GM19023 (cell line): ENCODE measurements around the gene INSIG2.

Experiments used
- ATAC-seq: cut with Tn5 transposase; IDR thresholded peaks from one replicate; pipeline ENCODE4 v1.9.1; 2021; ENCODE audit warnings: mild to moderate bottlenecking, moderate library complexity; ENCODE audit not compliant: unreplicated experiment

INSIG2 gene

GRCh38 chr2:118124288-118124891 lies 36.1 kb downstream of the INSIG2 start:
- ATAC-seq: no peak

DNA sequence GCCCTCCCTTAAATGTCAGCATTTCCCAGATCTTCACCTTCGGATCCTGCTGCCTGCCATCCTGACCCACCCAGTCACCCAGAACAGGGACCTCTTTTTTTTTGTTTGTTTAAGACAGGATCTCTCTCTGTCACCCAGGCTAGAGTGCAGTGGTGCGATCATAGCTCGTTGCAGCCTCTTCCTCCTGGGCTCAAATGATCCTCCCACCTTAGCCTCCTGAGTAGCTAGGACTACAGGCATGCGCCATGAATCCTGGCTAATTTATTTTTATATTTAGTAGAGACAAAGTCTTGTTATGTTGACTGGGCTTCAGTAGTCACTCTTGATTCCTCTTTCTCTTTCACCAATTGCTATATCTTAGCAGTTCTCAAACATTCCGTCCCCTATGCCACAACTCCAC lies 39.0 kb downstream of the INSIG2 start:
- ATAC-seq: no peak

DNA sequence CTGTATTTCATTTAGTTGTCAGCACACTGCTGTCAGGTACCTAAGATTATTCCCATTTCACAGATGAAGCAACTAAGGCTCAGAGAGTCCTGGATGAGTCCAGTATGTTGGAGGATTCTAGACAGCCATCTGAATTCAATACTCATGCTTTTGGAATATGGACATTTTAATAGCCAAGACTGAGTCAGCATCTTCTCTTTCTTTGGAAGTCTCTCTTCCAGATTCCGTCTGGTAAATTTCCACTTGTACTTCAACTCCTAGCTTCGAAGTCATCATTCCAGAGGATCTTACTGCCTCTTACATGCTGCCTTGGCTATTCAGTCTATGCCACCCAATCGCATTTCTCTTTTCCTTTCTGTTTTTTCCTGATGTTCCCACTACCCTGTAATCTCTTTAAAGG lies 40.6 kb downstream of the INSIG2 start:
- no peak for ATAC-seq

DNA sequence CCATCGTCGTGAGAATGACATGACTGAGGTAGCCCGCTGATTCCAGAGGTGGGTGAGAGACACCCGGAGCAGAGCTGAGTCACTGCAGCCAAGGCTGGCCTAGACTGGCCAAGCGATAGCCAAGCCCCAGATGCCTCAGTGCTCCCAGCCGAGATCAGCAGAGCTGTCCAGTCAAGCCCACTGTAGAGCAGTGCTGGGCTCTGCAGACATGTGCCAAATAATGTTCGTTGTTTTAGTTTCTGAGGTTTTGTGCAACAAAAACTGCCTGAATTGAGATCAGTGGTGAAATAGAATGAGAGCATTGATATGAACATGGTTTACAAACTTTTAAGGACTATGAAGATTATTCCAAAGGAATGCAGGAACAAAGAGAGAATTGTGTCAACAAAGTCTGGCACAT lies 42.1 kb downstream of the INSIG2 start:
- ATAC-seq: no peak

DNA sequence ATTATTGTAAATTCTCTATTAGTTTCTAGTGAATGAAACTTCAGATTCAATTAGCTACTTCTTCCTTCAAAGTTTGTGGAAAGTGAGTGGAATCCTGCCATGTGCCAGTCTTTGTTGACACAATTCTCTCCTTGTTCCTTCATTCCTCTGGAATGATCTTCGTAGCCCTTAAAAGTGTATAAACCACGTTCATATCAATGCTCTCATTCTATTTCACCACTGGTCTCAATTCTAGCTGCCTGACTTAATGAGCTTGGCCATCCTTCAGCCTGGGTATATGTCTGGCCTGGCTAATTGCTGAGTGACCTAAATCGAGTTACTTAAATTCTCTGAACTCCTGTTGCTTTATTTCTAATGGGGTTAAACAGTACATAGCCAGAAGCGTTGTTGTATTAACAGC lies 43.5 kb downstream of the INSIG2 start:
- ATAC-seq: no peak

DNA sequence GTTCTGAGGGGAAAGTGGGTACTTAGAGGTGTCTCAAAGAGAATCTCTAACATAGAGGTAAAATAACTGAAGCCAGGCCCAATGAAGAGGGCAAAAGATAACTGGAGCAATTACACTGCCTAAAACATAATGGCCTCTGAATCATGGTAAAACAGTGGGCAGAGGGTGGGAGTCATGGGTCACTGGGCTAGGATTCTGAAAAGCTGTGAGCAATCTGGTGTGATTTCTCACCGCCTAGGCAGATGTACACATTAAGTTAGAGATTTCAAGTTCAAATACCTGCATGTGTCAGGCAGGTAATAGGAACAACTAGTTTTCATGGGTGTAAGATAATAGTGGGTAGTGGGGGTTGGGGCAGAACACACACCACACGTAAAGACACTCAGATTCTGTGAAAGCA lies 45.6 kb downstream of the INSIG2 start:
- no peak for ATAC-seq

DNA sequence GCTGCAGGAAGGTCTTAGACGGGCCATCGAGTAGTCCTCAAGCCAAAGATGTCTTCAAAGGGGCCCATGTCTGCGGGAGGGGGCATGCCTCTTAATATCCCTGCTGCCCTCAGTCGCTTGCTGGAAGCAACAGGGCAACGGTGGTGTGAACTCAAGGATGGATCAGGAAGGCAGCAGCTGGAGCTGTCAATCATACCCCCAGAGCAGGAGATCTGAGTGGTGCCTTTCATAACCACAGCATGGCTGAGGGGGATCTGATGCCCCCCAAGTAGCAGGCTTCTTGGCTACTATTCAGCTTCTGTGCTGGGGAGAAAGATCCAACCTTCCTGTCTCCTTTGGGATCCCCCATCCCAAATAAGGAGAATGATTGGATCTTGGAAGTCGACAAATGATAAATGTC lies 46.4 kb downstream of the INSIG2 start:
- no peak for ATAC-seq

DNA sequence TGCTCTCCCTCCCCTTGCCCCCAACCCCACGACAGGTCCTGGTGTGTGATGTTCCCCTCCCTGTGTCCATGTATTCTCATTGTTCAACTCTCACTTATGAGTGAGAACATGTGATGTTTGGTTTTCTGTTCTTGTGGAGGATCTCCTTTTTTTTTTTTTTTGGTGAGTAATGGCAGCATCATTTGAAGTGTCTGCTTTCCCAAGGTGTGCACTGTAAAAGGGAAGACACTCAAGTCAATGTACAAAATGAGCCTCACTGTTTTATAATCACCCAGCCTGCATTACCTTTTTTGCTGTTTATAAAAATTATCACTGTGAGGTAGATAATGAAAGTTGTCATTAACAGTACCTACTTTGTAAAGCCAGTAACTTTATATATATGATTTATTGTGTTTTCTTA lies 56.9 kb downstream of the INSIG2 start:
- no peak for ATAC-seq

DNA sequence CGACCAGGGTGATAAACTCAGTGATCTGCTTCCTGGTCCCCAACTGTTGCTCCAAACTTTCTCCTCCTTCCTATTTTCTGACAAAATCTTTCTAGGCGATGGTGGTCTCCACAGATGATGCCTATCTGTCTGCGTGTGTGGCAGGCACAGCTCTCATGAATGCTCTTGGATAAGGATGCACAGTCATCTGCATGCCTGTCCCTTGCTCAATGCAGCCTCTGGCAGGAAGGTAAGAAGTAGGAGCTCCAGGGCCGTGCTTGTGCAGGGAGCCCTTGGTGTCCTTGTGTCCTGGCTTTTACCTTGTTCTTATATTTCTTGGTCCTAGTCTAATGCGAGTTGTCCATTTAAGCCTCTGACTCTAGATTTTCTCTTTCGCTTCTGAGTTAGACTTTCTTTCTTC lies 57.5 kb downstream of the INSIG2 start:
- ATAC-seq: no peak

DNA sequence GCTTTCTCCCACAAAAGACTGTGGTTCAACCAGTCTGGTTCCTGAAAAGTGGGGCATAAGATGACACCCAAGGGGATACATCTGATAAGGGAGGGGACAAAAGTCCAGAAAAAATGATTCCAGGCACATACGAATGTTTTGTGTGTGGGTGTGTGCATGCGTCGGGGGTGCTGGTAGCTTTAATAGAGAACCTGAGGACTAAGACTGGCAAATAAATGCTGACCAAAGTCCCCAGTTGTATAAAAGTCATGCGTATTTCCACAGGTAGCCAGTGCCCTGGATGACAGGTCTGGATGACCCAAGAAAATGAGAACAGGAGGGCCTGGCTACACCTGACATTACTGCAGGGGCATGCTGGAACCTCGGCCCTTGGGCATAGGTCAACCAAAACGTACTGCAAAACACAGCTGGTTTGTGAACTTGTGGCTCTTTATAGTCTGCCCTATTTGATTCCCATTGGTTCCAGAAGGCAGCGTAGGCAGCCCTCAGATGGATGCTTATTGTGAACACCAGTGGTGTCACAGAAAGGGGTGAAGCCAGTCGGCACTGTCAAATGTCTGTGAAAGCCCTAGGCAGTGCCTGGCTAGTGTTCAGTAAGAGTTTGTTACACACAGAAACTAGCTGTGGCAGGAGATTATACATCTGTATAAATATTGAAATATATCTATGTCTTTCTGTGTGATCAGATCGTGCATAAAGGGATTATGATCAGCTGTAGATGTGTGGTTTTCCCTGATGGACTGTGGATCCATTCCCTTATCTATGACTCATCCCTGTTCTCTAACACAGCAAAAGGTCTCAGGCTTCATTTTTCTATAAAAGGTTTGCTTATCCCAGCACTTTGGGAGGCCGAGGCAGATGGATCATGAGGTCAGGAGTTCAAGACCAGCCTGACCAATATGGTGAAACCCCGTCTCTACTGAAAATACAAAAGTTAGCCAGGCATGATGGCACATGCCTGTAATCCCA lies 58.3 kb downstream of the INSIG2 start:
- ATAC-seq: no peak

DNA sequence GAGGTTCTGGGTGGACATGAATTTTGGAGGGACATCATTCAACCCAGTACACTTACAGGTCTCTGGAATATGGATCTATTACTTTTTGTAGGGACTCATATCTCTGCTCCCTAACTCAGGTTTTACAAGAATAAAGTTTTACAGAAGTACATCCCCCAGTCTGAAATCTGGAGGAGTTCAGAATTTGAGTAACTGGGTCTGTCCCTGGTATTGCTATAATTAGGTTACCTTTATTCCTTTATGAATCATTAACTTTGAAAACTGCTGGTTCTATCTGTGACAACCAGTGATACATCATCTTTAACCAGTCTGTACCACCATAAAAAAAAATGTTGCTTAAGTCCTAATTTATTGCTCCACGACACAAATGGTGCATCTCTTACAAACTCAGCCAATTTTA lies 59.9 kb downstream of the INSIG2 start:
- peak; percentile 54 for ATAC-seq

- ATAC-seq: no peak
Measured at GRCh38 chr2:118148809-118149208, 60.5 kb downstream of the INSIG2 start.

GRCh38 chr2:118150294-118150693 lies 62.0 kb downstream of the INSIG2 start:
- ATAC-seq: no peak

DNA sequence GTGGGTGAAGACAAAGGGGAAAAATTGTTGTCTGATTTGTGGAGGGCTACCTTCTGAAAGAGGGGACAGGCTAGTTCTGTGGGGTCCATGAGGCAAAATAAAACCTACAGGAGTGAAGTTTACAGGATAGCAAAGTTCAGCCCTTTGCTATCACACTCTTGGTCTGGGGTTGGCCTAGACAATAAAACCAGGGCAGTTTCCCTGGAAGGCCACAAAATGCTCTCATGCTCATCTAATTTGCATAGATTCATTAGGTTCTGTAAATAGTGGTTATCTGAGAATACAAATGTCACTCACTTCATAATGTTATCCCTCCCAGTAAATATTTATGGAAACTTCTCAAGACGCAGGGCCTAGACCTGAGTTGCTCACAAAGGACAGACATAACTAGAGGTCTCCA lies 63.6 kb downstream of the INSIG2 start:
- no peak for ATAC-seq

GRCh38 chr2:118153433-118153832 lies 65.2 kb downstream of the INSIG2 start:
- no peak for ATAC-seq

GRCh38 chr2:118154176-118154575 lies 65.9 kb downstream of the INSIG2 start:
- ATAC-seq: no peak
